CD4-positive, alpha-beta T cell treated with Interleukin-4 for 1 hour (primary cell): ENCODE measurements around the gene SART1.

Experiments used
- DNase-seq, 2 donors: peaks; one replicate each; pipeline ENCODE4 v3.0.0-alpha.2; 2020 to 2022

Gene SART1

DNA sequence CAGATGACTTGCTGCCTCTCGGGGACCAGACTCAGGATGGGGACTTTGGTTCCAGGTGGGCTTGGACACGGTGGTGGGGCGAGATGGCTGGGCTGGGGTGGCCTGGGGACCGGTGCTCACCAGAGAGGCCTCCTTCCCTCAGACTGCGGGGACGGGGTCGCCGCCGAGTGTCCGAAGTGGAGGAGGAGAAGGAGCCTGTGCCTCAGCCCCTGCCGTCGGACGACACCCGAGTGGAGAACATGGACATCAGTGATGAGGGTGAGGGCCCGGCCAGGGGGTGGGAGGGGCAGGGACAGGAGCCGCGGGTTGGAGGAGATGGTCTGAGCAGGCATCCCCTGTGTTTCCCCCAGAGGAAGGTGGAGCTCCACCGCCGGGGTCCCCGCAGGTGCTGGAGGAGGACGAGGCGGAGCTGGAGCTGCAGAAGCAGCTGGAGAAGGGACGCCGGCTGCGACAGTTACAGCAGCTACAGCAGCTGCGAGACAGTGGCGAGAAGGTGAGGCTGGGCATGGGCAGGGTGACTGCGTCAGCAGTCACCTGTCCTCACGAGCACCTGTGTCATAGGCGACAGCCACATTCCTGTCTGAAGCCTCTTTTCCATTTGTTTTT, 5.9 kb downstream of the SART1 start:
- no peak for DNase-seq

DNA sequence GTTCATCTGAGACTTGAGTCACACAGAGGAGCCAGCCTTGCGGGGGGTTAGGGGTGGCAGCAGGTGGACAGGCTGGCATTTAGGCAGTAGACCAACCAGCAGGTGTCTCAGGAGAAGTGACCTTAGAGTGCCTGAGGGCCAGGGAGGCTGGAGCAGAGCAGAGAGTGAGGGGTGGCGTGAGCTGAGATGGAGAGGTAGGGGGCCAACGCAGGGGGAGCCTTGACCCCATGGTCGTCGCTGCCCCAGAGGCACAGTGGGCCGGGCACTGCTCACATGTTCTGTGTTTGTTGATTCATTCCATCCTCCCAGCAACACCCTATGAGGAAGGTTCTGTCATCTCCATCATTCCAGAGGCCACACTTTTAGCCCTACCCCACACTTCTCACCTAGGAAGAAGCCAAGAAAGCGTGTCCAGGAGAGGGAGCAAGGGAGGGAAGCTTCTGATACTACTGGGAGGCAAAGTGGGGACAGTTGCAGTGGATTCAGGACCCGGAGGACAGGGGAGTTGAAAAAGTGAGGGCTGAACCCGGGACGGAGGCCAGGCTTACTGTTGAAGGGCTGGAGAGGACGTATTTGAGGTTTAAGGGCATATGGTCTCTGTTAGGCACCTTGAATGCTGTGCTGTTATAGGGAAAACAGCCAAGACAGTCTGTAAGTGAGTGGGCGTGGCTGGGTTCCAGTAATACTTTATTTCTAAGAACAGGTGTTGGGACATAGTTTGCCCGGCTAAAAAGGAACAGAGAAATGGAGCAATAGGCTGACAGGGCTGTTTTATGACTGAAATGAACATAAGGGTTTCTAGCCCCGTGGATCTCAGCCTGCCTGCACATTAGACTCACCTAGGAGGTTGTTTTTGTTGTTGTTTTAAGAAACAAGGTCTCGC, 7.3 kb downstream of the SART1 start:
- DNase-seq: no peak

DNA sequence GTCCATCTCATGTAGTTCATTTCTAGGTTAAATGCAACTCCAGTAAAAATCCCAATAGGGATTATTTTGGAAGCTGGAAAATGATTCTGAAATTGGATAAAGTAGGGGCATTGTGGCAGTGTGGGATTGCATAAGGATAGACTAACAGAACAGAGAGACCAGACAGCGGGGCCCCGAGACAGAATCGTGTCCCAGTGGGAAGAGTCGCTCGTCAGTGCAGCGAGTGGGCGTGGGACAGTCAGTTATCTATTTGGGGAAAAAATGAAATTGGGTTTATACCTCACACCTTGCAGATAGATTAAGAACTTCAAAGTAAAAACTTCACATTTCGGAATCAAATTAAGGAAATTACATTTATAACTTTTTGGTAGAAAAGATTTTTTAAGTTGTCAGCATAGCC, 10.6 kb downstream of the SART1 start:
- no peak for DNase-seq

DNA sequence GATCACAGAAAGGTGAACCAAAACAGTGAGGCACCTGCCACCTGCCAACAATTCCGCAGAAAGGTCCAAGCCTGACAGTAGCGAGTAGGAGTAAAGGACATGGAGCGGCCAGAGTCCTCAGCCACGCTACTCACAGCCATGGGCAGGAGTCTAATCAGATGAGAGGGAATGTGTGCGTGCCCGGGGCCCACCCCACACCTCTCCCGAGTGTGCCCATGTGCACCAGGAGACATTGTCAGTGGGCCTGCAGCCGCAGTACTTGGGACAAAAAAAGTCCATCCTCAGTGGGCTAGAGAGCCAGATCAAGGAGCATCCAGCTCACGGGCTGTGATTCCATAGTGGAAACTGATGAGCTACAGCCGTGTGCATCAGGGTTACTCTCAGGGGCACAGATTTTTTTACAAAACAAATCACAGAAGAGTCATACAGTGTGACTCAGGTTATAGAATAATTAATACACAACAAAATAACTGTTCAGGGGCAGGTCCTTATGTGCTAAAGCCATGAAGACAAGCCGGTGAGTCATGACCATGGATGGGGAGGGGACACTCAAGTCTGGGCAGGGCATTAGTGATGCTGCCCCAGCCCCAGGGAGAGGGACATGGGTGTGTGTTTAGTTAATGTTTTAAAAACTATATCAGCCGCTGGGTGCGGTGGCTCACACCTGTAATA, 12.0 kb downstream of the SART1 start:
- DNase-seq: no peak

DNA sequence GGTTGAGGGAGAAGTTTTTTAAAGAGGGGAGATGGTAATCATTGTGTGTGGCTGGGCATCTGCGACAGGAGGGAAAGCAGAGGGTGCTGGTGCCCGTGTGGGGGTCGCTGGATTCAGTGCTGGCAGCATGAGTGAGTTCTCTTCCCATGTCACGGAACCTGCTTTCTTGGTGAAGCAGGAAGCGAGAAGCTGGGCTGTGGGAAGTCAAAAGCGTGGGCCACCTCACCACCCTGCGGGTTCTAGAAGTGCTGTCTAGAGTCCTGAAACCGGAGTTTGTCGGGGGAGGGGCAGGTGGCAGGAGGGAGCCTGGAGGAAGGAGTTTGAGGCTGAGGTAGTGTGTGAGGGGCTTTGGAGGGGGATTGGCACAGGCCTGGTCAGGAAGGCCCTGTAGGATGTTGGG, 14.2 kb downstream of the SART1 start:
- DNase-seq: no peak

DNA sequence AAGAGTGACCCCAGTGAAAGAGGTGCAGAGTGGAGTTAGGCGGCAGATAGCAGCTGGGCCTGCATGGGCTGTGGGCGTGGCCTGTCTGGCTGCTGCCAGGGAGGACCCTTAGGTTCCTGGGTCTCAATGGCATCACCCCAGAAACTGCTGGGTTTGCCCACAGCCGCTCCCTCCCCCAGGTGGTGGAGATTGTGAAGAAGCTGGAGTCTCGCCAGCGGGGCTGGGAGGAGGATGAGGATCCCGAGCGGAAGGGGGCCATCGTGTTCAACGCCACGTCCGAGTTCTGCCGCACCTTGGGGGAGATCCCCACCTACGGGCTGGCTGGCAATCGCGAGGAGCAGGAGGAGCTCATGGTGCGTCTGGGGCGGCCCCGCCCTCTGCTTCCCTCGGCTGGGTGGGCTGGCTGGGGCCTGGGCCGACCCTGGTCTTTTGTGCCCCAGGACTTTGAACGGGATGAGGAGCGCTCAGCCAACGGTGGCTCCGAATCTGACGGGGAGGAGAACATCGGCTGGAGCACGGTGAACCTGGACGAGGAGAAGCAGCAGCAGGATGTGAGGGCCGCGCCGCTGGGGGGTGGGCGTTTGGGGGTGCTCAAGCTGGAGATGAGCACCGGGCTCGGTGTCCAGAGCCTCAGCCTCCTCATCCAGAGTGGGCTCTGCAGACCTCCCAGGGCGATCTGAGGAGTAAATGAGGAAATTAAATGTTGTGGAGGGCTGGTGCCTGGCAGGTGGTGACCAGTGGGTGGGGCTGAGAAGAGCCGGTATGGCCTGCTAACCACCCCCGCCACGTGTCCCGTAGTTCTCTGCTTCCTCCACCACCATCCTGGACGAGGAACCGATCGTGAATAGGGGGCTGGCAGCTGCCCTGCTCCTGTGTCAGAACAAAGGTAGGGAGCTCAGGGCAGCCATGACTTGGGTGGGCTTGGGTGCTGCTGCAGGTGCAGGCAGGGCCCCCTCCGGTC, 15.0 kb downstream of the SART1 start:
- DNase-seq: no peak

DNA sequence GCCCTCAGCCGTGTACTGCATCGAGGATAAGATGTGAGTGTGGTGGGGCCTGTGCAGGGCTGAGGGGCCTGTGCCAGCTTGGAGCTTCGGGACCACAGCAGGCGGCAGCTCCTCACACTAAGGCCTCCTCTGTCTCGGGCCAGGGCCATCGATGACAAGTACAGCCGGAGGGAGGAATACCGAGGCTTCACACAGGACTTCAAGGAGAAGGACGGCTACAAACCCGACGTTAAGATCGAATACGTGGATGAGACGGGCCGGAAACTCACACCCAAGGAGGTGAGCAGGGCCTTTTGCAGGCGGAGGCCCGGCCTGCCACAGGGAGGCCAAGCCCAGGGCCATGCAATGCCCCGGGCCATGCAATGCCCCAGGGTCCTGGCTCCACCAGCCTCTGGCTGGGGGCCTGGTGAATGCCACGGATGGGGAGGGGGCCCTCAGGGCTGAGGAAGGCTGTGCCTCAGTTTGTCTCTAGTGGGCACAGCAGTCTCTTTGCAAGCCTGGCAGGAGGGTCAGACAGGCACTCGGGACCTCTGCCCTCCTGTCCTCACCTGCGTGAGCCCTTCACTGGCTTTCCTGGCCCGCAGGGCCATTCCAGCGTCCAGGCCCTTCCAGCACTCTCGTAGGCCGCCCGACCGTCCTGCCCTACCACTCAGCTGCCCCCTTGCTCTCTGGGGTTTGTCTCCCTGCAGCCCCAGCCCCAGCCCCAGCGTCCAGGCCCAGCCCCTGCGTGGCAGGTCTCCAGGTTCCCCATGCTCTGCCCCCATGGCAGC, 16.3 kb downstream of the SART1 start:
- DNase-seq: no peak

DNA sequence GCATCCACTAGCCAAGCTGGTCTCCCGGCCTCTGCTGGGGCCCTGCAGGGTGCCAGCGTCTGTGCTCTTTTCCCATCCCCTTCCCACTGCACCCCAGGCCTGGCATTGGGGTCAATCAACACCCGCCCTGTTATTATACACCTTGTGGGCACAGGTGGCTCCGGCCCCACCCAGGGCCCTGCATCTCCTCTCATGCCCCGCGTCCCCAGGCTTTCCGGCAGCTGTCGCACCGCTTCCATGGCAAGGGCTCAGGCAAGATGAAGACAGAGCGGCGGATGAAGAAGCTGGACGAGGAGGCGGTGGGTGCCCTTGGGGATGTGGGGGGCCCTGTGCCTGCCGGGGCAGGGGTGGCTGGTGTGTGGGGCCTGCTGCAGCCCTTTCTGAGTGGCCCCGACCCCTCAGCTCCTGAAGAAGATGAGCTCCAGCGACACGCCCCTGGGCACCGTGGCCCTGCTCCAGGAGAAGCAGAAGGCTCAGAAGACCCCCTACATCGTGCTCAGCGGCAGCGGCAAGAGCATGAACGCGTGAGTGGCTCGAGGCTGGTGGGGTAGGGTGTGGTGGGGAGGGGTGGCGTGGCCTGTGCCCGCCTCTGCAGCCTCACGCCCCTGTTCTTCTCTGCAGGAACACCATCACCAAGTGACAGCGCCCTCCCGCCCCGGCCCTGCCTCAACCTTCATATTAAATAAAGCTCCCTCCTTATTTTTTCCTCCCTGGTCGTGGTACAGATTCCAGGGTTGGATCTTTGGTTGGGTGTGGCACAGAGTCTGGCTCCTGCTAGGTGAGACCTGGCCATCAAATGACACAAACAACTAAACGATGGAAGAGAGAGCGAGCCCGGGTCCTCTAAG, 17.1 kb downstream of the SART1 start:
- DNase-seq: no peak

DNA sequence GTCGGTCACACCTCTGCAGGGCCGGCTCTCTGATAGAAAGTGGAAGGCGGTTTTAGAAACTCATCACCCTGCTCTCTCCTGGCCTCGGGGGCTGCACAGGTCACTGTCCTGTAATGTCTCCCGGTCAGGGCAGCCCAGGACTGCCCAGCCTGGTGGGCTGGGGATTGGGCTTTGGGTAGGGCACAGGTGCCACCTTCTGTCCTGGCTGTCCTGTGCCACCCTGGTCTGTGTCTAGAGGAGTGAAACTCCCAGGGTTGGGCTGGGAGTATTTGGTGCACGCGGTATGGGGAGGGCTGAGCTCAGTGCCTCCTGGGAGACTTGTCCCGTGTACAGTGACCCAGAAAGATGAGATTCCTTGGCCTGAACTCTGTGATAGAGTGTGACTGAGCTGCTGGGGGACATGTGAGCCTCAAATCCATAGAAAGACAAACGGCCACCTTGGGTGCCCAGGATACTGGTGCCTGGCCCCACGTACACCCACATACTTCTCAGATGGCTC, 17.8 kb downstream of the SART1 start:
- no peak for DNase-seq

DNA sequence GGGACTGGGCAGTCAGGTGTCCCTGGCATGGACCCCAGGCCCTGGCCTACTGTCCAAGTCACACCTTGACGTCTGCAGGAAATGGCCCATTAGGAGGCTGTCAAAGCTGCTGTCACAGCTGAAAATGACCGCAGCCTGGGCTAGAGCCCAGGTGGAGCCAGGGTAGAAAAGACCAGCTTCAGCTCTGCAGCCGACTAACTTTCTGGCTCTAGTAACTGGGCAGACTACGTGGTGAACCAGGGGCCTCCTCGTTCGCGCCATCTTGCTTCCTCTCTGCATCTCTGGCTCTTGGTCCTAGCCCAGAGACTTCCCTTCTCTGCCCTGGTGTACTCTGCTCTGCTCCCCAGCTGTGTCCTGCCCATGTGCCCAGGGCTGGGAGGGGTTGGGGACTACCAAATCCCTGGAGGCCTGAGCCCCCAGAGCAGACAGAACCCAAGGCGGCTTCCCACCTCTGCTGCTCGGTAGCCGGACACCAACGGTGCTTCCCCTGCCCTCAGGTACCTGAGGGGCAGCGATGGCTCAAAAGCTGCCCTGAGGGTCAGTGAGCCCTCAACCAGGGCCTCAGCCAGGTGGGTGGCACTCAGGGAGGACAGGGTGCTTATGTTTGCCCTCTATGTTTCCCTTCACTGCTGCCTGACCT, 19.7 kb downstream of the SART1 start:
- DNase-seq: no peak

DNA sequence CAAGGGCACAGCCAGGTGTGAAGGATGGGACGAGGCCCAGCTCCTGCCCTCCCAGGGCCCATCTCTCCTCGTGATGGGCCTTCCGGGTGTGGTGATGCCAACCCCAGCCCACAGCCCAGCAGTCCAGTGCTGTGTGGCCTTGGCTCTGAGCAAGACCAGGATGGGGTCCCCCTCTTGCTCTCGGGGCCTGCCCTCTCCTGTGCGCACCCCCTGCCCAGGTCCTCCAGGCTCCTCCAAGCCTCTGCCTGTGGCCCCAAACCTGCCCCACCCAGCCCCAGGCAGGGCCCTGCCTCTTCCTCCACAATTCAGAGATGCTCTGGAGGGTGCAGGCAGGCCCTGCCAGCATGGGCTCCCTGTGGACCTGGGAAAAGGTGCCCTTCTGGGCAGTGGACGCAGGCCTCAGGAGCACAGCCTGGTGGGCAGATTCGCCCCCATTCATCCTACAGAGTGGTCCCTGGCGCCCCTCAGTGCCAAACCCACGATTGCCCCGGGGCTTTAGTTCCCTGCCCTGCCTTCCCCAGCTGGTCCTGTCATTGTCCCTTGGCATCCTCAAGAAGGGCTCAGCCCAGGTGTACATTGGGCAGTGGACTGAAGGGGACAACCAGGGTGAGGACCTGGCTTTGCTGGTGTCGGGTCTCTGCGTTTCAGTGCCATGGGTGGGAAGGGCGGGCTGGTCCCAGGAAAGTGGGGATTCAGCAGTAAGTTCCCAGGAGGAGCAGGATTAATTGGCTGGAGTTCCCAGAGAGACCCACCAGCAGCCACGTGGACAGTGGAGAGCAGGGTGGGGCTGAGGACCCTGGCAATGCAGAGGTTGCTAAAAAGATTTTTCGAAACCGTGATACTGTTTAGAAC, 20.7 kb downstream of the SART1 start:
- no peak for DNase-seq

DNA sequence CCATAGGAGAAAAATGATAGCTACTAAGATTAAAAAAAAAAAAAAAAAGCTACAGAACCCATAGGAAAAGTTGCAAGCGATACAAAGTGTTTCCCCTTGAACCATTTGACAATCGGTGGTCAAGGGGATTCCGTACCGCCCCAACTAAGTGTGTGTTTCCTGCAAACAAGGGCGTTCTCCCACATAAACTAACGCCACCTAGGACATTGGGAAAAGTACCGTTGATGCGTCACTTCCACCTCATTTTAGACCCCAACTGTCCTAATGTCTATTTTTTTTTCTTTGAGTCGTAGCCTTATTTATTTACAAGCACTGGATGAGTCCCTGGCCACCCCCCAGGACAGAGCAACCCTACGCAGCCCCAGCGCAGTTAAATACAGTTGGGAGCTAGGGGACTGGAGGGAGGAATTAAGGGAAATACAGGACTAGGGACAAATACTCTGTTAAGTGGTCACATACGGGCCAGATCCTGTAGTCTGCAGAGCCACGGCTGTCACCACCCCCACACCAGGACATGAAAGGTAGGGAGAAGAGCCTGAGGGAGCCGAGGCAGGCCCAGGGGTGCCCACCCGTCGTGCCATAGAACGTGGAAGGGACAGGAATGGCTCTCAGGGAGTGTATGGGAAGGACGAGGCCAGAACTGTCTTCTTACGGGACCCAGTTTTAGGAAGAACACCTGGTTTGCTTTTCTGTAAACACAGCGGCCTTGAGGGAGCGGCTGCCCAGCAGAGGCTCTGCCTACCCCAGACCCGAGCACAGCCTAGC, 21.5 kb downstream of the SART1 start:
- no peak for DNase-seq

DNA sequence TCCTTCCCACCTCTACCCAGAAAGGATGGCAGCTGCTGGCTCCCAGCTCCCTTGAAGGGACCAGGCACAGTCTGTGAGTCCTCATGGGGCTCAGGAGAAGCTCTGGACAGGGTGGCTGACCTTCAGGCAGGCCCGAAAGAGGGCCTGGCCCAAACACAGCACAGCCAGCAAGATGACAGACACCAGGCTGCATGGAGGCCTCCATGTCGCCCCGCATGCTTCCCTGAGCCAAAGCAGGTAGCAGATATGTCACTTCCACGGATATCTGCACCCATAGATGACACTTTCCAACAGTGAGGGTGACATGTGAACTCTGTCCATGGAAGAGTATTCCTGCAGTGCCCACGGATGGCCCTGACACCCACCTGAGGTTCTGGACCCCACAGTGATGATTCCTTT, 22.1 kb downstream of the SART1 start:
- no peak for DNase-seq

DNA sequence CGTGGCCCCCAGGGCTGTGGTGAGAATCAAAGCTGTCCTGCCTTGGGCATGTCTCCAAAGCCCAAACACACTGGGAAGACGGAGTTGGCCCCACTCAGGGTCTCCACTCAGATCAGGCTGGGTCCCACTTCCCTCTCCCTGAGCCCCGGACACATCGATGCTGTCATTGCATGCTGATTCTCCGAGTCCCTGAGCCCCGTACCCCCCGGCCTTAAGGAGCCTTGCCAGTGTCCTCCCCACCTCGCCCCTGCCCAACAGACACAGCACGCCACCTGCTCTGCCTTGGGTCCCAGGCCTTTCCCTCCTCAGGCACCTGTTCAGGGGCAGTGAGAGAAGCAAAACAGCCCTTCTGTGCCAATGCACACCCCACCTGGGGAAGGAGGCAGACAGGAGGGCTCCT, 25.8 kb downstream of the SART1 start:
- DNase-seq: no peak

DNA sequence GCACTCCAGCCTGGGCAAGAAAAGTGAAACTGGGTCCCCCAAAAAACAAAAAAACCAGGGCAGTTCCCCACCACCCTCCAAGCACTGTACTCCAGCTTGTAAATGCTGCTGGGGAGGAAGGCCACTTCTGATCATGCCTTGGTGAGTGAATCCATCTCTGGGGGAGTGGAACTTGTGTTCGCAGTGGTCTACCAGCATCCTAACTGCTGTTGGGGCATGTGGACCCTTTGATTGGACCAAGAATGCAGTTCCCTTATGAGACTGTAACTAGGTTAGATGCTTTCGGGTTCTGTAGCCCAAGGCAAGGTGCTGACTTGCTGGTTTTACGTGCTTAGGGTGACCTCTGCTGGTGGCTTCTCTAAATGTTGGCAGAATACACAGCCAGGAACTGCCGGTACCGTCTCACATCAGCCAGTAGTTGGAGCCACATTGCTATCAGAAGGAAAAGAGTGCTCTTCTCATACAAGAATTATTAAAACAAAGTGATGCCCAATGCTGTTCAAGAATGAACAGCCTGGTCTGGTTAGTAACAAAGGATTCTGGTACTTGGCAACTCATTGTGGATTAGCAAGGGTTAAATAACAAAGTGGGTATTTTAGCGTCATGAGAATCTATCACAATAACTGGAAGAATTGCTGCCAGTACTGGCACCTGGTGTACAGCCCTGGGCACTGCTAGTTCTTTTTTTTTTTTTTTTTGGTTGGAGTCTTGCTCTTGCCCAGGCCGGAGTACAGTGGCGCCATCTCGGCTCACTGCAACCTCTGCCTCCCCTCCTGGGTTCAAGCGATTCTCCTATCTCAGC, 27.5 kb downstream of the SART1 start:
- peak; percentile 95 to 96 for DNase-seq

DNA sequence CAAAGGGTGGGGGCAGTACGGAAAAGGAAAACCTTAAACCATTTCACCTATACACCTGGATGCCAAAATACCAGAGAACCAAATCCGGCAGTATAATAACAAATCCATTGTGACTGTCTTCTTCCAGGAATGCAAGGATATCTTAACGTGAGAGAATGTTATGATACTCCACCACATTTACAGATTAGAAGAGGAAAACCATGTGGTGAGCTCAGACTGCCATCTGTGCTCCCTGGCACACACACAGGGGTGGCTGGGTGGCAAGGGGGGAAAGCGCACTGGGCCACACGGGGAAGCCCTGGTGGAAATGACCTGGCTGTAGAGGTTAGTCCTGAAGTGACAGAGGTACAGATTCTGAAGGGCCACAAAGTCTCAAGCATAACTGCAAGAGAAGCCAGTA, 30.5 kb downstream of the SART1 start:
- DNase-seq: no peak

DNA sequence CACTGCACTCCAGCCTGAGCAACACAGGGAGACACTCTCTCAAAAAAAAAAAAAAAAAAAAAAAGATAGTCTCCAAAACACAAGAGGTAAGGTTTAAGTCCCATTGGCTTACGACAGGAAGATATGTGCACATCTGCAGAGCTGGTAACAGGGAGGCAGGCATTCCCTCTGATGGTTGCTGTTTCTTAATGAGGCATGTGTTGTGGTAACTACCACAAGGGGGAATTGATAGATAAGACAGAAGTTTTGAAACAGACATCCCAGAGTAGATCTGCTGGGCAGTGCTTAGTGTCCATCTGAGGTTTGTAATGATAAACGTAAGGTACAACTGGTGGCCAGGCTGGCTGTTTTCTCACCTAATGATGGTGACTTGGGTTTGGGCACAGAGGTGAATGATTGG, 35.8 kb downstream of the SART1 start:
- DNase-seq: no peak
